Stimulated activated effector memory CD8-positive, alpha-beta T cell treated with anti-CD3 and anti-CD28 coated beads, Interleukin-12 subunit alpha, Interleukin-12 subunit beta, amount 100 ng/mL, for 72 hours (primary cell): ENCODE results near the gene TNFRSF4.

Experiments used
- ATAC-seq: fragments of 150-1000 bp; cut with Tn5 transposase; 2 replicates; pipeline ENCODE4 v1.10.0; 2021
- DNase-seq, 2 donors: peaks; one replicate each; pipeline ENCODE4 v3.0.0; 2021 to 2022; ENCODE audit warnings: low spot score in 2 of 2
- H3K27ac Mint-ChIP-seq: one replicate; pipeline ENCODE4 v1.8.0; 2022; ENCODE audit warnings: mild to moderate bottlenecking, mixed read lengths
- H3K36me3 Mint-ChIP-seq: one replicate; pipeline ENCODE4 v1.8.0; 2022; ENCODE audit warnings: mild to moderate bottlenecking, mixed read lengths
- H3K4me1 Mint-ChIP-seq: one replicate; pipeline ENCODE4 v1.8.0; 2022; ENCODE audit warnings: mixed read lengths
- H3K4me3 Mint-ChIP-seq: one replicate; pipeline ENCODE4 v1.8.0; 2022; ENCODE audit warnings: mild to moderate bottlenecking, mixed read lengths
- H3K9me3 Mint-ChIP-seq: one replicate; pipeline ENCODE4 v1.8.0; 2022; ENCODE audit warnings: mixed read lengths

The TNFRSF4 gene

GRCh38 chr1:1218524-1219200 is 4.7 kb upstream of the TNFRSF4 start:
- no peak for DNase-seq
- H3K27ac Mint-ChIP-seq: peak overlapping the region; percentile 93
- H3K4me3 Mint-ChIP-seq: peak overlapping the region; percentile 93
- peaks cover 98% of the 10 kb centered on the region for H3K36me3 Mint-ChIP-seq
- H3K9me3 Mint-ChIP-seq: no peaks in the 10 kb centered on the region
- peaks cover 53% of the 10 kb centered on the region for H3K4me1 Mint-ChIP-seq
- ATAC-seq: no peak

- Mint-ChIP-seq H3K4me3 (peak overlapping the region; percentile 93), H3K27ac (peak overlapping the region; percentile 96), H3K9me3 (no peaks in the 10 kb centered on the region), H3K36me3 (peaks cover 98% of the 10 kb centered on the region), H3K4me1 (peaks cover 47% of the 10 kb centered on the region)
- DNase-seq (no peak), ATAC-seq (no peak)
Observed at GRCh38 chr1:1217621-1218523, 3.9 kb upstream of the TNFRSF4 start.

- H3K27ac Mint-ChIP-seq: peak overlapping the region; percentile 96
- H3K4me1 Mint-ChIP-seq: peaks cover 44% of the 10 kb centered on the region
- peak overlapping the region; percentile 93 for H3K4me3 Mint-ChIP-seq
- ATAC-seq (peak; percentile 6), DNase-seq (no peak)
- peaks cover 98% of the 10 kb centered on the region for H3K36me3 Mint-ChIP-seq
- H3K9me3 Mint-ChIP-seq: no peaks in the 10 kb centered on the region
Observed at GRCh38 chr1:1216770-1217620, 3.0 kb upstream of the TNFRSF4 start.

DNA sequence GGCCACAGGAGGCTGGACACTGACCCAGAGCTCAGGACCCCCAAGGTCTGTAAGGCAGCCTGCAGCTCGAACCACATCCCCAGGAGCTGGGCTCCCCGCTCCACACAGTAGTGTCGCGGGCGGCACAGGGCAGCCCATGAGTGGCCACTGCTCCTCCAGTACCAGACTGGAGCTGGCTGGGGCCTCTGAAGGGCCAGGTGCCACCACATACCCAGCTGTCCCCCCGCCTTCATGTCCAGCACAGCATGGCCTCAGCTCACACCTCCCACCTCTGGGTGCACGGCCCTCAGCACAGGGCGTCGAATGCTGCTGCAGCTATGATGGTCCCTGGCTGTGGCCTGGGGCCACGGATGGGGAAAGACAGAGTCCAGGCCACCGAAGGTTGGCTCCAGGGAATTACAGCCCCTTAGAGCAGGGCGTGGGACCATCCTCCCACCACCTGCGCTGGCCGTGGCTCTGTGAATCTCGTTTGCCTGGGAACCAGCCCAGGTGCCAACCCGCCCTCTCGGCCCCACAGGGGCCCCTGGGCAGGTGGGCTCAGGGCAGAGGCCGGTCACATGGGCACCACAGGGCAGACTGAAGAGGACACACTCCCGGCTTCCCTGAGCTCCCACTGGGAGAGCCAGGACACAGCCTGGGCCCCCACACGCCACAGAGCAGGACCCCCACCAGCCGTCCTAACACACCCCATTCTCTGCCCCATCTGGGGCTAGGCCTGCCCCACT is 2.1 kb upstream of the TNFRSF4 start:
- H3K36me3 Mint-ChIP-seq: peaks cover 97% of the 10 kb centered on the region
- DNase-seq (no peak), ATAC-seq (no peak)
- H3K4me3 Mint-ChIP-seq: peak overlapping the region; percentile 93
- peak overlapping the region; percentile 96 for H3K27ac Mint-ChIP-seq
- peaks cover 48% of the 10 kb centered on the region for H3K4me1 Mint-ChIP-seq
- H3K9me3 Mint-ChIP-seq: no peaks in the 10 kb centered on the region

DNA sequence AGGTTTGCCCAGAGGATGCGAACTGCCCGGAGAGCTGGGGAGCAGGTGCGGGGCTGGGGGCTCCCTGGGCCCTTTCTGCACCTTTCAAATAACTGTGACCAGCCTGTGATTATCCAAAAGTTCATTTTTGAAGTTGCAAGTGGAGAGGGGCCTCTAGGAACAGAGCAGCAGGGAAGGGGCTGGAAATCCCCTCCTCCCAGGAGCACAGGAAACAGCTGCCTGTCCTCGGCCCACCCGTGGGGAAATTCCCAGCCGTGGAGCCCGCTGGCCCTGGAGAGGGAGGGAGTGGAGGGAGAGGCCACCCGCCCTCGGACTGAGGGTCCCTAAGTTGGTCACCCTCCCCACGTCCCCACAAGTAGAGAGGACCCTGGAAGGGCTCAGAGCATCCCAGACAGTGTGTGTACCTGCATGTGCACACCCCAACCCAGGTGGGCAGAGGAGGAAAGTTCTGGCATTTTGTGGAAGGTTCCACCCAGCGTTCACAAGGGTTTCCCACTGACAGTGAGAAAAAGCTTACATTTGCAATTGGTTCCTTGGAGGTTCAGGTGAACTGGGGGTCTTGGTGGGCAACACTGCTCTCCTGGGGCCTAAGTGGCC is 1.2 kb upstream of the TNFRSF4 start:
- no peak for ATAC-seq
- Mint-ChIP-seq H3K27ac (peak overlapping the region; percentile 96), H3K4me1 (peaks cover 47% of the 10 kb centered on the region)

DNA sequence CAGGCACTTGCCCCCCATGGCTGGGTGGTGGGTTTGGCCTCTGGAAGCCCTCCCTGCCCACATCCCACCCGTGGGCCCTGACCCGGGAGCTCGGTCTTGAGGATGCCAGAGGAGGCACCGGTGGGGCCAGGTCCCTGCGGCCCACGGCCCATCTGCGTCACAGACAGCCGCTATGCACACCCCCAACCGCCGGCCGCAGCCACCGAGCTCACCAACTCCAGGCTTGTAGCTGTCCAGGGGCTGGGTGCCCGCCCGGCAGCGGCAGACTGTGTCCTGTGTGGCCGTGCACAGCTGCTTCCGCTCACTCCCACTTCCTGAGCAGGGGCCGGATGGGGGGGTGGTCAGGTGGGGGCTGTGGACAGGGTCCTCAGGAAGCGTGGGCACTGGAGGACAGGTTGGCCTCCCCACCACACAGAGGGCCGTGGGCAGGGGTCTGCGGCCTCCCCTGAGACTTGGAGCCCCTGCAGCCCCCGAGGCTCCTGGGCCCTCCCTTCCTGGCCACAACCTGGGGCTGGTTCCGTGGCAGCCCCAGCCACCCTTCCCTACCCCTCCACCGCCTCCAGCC is 1.1 kb downstream of the TNFRSF4 start:
- peak; percentile 38 for ATAC-seq

More for the DNA sequence above, 1.2 kb upstream of the TNFRSF4 start:
- H3K36me3 Mint-ChIP-seq: peaks cover 97% of the 10 kb centered on the region
- no peaks in the 10 kb centered on the region for H3K9me3 Mint-ChIP-seq
- no peak for DNase-seq
- H3K4me3 Mint-ChIP-seq: peak overlapping the region; percentile 93

GRCh38 chr1:1211541-1212441 is 2.2 kb downstream of the TNFRSF4 start:
- ATAC-seq (no peak), DNase-seq (no peak)
- Mint-ChIP-seq H3K4me1 (peaks cover 65% of the 10 kb centered on the region), H3K9me3 (no peaks in the 10 kb centered on the region), H3K36me3 (peaks cover 93% of the 10 kb centered on the region), H3K4me3 (peak overlapping the region; percentile 93), H3K27ac (peak overlapping the region; percentile 74)

More for the DNA sequence above, 1.1 kb downstream of the TNFRSF4 start:
- Mint-ChIP-seq H3K36me3 (peaks cover 97% of the 10 kb centered on the region), H3K4me3 (peak overlapping the region; percentile 93), H3K9me3 (no peaks in the 10 kb centered on the region), H3K27ac (peak overlapping the region; percentile 74), H3K4me1 (peaks cover 64% of the 10 kb centered on the region)
- peak; percentile 52 to 80 for DNase-seq

DNA sequence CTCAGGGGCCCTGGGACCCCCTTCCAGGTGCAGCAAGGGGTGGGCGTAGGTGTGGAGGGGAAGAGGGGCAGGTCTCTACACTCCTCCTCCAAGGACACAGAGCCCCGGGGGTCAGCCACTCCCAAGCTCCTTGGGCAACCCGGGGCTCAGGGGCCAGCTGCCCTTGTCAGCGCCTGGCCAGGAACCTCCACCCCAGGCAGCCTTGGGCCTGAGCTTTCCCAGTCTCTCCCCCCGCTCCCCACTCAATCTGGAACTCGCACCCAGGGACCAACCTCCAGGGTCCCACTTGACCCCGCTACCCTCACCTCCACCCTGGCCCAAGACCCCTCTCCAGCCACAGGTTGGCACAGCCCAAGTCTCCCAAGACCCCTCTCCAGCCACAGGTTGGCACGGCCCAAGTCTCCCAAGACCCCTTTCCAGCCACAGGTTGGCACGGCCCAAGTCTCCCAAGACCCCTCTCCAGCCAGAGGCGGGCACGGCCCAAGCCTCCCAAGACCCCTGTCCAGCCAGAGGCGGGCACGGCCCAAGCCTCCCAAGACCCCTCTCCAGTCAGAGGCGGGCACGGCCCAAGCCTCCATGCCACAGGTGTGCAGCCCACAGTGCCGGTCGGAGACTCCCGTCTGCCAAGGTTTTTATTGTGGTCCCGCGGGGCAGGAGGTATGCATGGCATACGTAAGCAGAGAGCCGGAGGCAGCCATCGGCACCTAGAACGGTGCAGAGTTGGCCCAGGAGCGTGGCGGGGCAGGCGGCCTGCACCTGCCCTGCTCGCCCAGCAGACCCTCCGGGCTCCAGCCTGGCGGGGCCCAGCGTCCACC is 3.0 kb downstream of the TNFRSF4 start:
- Mint-ChIP-seq H3K4me1 (peaks cover 56% of the 10 kb centered on the region), H3K4me3 (peak overlapping the region; percentile 93), H3K9me3 (no peaks in the 10 kb centered on the region), H3K27ac (peak overlapping the region; percentile 58), H3K36me3 (peaks cover 90% of the 10 kb centered on the region)
- ATAC-seq (no peak), DNase-seq (no peak)

DNA sequence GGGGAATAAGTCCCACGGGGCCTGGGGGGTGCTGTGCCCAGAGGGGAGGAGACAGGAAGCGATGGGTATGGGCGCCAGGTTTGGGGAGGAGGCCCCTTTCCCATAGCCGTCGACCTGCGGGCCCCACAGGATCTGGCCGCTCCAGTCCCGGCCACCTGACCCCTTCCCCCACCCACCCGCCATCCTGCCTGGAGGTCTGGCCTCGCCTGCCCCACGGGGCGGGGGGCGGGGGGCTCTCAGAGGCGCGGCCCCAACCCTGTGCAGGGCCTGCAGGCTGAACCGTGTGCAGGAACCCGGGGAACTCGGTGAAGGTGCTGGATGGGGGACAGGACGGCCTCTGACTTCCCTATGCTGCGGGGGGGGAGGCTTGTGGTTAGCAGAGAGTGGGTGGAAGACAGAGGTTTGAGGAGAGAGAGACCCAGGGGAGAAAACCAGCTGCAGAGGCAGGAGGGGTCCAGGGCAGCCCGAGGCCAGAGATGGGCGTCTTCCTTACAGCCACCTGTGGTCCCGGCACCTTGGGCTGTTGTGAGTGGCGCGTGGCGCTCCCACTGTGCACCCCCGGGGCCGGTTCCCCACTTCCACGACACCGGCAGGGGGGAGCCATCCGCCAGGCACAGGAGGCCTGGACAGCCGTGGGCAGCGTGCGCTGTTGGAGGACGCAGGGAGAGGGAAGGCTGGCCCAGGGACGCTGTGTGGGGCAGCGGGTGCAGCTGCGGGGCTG is 5.1 kb downstream of the TNFRSF4 start:
- no peak for DNase-seq
- H3K4me3 Mint-ChIP-seq: peak overlapping the region; percentile 93
- peak; percentile 14 for ATAC-seq
- H3K27ac Mint-ChIP-seq: peak overlapping the region; percentile 97
- peaks cover 90% of the 10 kb centered on the region for H3K36me3 Mint-ChIP-seq
- H3K9me3 Mint-ChIP-seq: no peaks in the 10 kb centered on the region
- peaks cover 43% of the 10 kb centered on the region for H3K4me1 Mint-ChIP-seq

DNA sequence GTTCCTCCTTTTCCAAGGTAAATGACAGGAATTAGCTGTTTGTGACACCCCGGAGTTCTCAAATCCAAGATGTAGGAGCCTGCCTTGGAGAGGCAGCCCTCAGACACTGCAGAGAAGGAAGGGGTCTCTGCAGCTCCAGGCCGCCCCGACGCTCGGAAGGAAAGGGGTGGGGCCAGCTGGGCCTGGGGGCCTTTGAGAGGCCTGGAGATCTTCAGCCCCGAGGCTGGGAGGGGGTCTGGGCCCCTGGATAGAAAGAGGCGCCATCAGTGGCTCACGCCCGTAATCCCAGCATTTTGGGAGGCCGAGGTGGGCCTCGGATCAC is 6.4 kb downstream of the TNFRSF4 start:
- Mint-ChIP-seq H3K4me3 (peak overlapping the region; percentile 93), H3K4me1 (peaks cover 43% of the 10 kb centered on the region), H3K36me3 (peaks cover 86% of the 10 kb centered on the region), H3K27ac (peak overlapping the region; percentile 97), H3K9me3 (no peaks in the 10 kb centered on the region)
- ATAC-seq (no peak), DNase-seq (no peak)

DNA sequence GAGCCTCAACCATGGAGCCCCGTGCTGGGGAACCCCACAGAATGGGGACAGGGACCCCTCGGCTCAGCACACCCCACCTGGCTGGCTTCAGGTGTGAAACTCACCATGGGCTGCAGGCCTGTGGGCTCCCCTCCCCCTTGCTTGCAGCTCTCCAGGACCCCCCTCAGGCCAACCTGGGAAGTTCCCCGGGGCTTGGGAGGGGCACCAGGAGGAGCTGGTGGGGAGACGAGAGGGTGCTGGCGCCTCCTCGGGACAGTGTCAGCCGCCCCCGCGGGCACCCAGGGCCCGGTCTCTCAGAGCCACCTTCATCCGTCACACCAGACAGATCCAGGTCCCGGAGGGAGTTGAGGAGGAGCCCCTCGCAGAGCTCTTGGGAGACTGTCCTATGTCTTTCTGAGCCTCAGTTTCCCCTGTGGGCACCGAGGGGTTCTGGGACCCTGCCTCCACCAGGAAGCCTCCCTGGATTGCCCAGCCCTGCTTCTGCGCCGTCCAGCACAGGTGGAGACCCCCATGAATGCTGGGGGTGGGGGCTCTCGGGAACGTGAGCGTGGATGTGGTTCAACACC is 6.9 kb downstream of the TNFRSF4 start:
- Mint-ChIP-seq H3K36me3 (peaks cover 81% of the 10 kb centered on the region), H3K9me3 (no peaks in the 10 kb centered on the region), H3K4me1 (peaks cover 43% of the 10 kb centered on the region), H3K27ac (peak overlapping the region; percentile 97), H3K4me3 (peak overlapping the region; percentile 93)
- ATAC-seq: no peak
- DNase-seq: no peak
